NCI-H2081 treated with DMSO at 0.1 percent for 48 hours (cell line): ENCODE results near the gene FOXP4.
A peak's percentile ranks its signal among the peaks of the same experiment; 100 is the strongest.

Experiments
- DNase-seq: peaks from one replicate; lab custom pipeline; 2025; lab: John Stamatoyannopoulos, UW

The FOXP4 gene

GRCh38 chr6:41522780-41523548, 23.2 kb upstream of the FOXP4 start:
- DNase-seq, result no peak

DNA sequence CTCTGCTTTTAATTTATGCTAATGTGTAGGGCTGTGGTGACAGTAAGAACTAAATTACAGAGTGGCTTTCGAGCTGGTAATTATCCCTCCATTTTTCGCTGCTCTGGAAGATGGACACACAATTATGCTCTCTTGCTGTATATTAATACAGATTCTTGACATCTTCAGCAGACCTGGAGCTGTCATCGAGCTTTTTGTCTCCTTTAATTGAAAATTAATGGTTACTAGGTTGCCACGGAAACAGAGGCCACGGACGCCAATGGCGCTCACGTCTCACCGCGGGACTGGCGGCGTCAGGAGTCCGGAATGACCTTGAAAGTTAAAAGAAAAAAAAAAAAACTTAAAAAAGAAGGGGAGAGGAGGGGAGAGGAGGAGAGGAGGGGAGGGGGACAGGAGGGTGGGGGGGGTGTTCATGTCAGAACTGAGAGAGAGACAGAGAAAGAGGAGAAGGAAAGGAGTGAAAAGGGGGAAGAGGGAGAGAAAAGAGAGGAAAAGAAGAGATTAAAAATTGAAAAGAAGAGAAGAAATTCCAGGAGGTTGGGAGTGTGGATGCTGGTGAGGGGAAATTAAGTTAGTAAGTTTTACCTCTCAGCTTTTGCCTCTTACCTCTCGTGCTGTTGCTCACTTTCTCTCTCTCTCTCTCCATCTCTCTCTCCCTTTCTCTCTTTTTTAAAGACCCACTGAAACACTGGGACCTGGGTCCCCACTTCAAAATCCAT, 22.1 kb upstream of the FOXP4 start:
- DNase-seq, result no peak

- no peak for DNase-seq
Measured at GRCh38 chr6:41524634-41525011, 21.6 kb upstream of the FOXP4 start.

DNA sequence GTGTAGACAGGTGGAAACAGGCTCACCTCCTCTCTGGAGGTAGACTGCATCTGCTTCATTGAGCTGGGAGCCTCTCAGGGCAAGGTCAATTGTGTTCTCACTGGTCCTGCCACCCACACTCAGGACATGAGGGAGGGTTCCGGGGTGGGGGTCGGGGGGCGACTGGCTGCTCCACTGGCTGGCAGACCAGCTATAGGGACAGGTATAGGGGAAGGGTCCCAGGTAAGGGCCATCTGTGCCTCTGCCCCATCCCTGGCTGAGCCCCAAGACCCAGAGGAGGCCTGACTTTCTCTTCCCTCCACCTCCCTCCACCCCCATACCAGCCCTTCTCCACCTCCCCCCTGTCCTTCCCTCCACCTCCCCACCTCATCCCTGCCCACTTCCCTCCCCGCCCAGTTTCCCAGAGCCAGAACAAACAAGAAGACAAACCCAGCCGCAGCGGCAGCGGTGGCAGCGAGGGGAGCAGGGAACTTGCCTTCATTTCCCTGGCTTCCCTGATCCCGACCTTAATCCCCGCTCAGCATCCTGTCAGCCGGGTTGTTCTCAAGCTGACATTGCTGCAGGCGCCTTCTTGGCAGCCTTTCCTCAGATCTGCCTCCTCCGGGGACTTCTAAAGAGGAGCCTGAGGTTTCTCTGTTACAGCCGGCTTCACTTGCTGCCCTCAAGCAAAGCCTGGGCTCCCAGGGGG, 18.3 kb upstream of the FOXP4 start:
- DNase-seq, result no peak

DNA sequence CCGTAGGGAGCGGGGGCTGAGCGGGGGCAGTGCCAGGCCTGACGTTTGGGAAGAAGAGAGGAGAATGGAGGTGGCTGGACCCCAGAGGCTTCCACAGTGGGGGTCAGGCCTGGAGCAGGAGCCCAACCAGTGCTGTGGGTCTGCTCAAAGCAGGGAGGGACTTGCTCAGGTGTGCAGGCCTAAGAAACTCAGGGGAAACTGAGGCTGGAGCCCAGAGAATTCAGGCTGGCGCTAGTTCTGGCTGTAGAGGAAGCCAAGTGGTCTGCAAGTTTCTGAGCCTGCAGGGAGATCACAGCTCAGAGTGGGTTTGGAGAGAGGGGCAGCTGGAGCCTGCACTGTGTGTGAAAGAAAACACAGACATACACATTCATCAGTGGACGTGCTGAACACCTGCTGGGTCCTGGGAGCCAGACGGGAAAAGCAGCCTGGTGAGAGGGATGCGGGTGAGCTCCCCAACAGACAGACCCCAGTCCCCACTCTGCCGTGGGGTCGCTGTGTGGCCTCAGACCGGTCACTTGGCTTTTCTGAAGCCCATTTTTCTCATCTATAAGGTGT, 17.7 kb upstream of the FOXP4 start:
- DNase-seq, result no peak

DNA sequence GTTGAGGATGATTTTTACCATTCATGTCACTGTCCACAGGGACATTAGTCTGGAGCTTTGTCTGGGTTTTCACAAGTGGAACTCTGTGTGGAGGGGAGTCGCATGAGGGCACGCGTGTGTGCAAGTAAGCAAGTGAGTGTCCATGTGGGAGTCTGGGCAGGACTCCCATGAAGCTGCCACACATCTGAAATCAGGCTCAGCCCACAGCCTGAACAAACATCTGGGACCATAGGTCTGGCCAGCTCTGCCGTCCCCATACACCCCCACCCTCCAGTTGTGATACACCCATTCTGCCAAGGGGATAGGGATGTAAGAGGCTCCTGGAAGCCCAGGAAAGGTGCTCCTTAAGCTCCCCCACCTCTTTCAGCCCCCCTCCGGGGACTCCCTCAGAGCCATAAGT, 17.1 kb upstream of the FOXP4 start:
- no peak for DNase-seq

DNA sequence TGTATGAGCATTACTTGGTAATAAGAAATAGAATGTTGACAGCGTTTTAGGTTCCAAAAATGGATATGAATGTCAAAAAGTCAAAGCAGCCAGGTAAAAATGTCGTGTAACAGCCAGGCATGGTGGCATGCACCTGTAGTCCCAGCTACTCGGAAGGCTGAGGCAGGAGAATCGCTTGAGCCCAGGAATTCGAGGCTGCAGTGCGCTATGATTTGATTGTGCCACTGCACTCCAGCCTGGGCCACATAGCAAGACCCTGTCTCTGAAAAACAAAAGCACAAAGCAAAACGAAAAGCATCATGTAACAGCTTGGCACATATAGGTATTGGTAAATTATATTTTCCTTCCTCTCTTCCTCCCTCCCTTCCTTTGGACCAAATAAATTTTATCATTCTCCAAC, 16.2 kb upstream of the FOXP4 start:
- DNase-seq, result no peak

GRCh38 chr6:41530476-41530875, 15.7 kb upstream of the FOXP4 start:
- DNase-seq, result no peak

DNA sequence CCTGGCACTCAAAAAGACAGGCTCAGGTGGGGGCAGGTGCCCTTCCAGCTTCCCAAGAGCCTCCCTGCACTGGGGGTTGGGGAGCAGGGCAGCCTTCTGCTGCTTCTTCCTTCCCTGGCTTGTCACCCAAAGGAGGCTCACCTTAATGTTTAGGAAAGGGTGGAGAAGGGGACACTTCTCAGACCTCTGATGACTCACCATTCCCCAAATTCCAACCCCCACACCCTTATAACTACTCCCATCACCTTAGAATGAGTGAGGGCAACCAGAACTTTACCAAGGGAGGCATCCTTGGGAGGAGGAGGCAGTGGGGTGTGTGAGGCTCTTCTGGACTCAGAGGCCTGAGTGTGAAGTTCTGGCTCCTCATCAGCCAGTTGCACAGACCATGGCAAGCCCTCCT, 15.2 kb upstream of the FOXP4 start:
- DNase-seq, result no peak

GRCh38 chr6:41531591-41532582, 14.3 kb upstream of the FOXP4 start:
- peak; percentile 33 for DNase-seq

DNA sequence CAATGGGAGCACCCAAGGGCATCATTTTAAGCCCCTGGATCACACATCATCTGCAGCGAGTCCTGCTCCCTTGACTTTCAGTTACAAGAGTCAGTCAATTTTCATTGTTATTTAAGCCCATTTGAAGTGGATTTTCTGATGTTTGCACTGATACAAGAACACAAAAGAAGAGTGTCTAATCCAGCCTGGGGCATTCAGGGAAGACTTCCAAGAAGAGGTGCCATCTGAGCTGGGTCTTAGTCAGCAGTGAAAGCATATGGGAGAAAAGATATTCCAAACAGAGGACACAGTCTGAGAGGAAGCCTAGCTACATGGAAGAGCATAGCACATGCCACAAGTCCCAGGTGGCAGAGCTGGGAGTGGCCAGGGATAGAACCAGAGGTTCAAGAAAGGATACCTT, 10.4 kb upstream of the FOXP4 start:
- no peak for DNase-seq

GRCh38 chr6:41536795-41537758, 9.1 kb upstream of the FOXP4 start:
- DNase-seq, result peak; percentile 76

GRCh38 chr6:41538556-41539182, 7.5 kb upstream of the FOXP4 start:
- DNase-seq, result no peak

GRCh38 chr6:41539204-41539603, 7.0 kb upstream of the FOXP4 start:
- DNase-seq, result no peak

DNA sequence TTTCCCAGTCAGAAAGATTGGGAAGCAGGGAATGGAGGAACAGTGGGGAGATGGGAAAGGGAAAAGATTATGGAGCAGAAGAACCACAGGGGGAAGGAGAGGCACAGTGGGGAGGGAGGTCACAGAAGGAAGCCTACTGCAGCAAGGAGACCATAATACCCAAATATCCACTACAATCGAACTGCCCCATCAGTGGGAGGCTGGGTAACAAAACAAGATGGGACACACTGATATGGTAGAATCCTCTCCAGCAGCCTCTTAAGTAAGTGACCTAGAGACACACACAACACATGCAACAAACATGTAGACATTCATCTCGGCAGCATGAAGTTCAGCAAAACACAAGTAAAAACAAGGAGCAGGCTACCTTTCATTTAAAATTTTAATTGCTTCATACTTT, 4.8 kb upstream of the FOXP4 start:
- DNase-seq, result no peak

GRCh38 chr6:41543087-41543486, 3.1 kb upstream of the FOXP4 start:
- DNase-seq, result no peak

DNA sequence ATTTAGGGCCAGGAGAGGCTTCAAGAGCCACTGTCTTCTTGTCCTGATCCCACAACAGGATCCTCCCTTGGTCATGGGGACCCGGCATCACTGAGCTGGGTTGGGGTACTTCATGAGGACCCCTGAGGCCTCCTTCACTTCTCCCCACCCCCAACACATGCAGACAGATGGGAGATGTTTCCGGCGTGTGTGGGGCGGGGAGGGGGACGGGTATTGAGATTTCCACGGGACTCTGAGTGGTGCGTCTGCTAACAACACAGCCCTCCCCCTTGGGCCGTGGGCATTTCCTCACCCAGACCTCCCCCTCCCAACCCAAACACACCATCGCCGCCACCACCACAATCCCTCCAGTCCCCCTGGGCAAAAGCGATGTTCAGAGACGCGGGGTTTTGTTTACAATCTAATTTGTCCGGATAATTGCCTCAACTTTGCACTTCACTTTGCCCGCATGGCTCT, 906 bp upstream of the FOXP4 start:
- no peak for DNase-seq

- DNase-seq, result no peak
Measured at GRCh38 chr6:41546475-41546865, 289 bp downstream of the FOXP4 start.

GRCh38 chr6:41546866-41547798, 951 bp downstream of the FOXP4 start:
- no peak for DNase-seq
